GM23338 (cell line): ENCODE measurements around the gene TRABD. TPM values are rescaled to one million over a fixed set of nuclear protein-coding genes. Genes with fewer than 3 reads are reported as not detected.

Experiments used
- ATAC-seq: fragments of 200-7000 bp; cut with Tn5 transposase; 3 replicates; pipeline ENCODE4 v1.9.1; 2020
- DNase-seq: peaks from one replicate; pipeline ENCODE4 v3.0.0-alpha.2; 2015; ENCODE audit warnings: low spot score
- H2AFZ ChIP-seq: fragments of 200-600 bp; sonication (generic); 2 replicates; pipeline ENCODE4 v1.8.0; 2016; ENCODE audit warnings: antibody characterized with exemption, mild to moderate bottlenecking, moderate library complexity
- H3F3A ChIP-seq: fragments of 200-600 bp; sonication (generic); replicated peaks from 2 replicates; pipeline ENCODE4 v1.8.0; 2017; ENCODE audit warnings: antibody characterized with exemption, mixed run types, low read depth
- H3K27ac ChIP-seq: fragments of 200-600 bp; sonication (generic); 2 replicates; pipeline ENCODE4 v1.6.1; 2016; ENCODE audit warnings: low read depth
- H3K27me3 ChIP-seq: fragments of 200-600 bp; sonication (generic); 2 replicates; pipeline ENCODE4 v1.8.0; 2016; ENCODE audit warnings: mild to moderate bottlenecking, mixed run types, moderate library complexity; ENCODE audit not compliant: insufficient read depth
- H3K36me3 ChIP-seq: fragments of 200-600 bp; sonication (generic); 2 replicates; pipeline ENCODE4 v1.8.0; 2016; ENCODE audit warnings: mild to moderate bottlenecking; ENCODE audit not compliant: insufficient read depth
- H3K4me1 ChIP-seq: fragments of 200-600 bp; sonication (generic); 2 replicates; pipeline ENCODE4 v1.8.0; 2016; ENCODE audit warnings: mild to moderate bottlenecking, moderate library complexity; ENCODE audit not compliant: insufficient read depth
- H3K4me2 ChIP-seq: fragments of 200-600 bp; sonication (generic); 2 replicates; pipeline ENCODE4 v1.7.1; 2017; ENCODE audit warnings: mixed run types
- H3K4me3 ChIP-seq: fragments of 200-600 bp; sonication (generic); 2 replicates; pipeline ENCODE4 v1.6.1; 2016; ENCODE audit warnings: mixed run types
- H3K79me2 ChIP-seq: fragments of 200-600 bp; sonication (generic); replicated peaks from 2 replicates; pipeline ENCODE4 v1.8.0; 2017; ENCODE audit warnings: mild to moderate bottlenecking; ENCODE audit not compliant: insufficient read depth
- H3K9me2 ChIP-seq: fragments of 200-600 bp; sonication (generic); 2 replicates; pipeline ENCODE4 v1.8.0; 2017; ENCODE audit not compliant: insufficient read depth
- H4K20me1 ChIP-seq: fragments of 200-600 bp; sonication (generic); replicated peaks from 2 replicates; pipeline ENCODE4 v1.8.0; 2017; ENCODE audit warnings: mild to moderate bottlenecking; ENCODE audit not compliant: insufficient read depth
- H3K27ac Mint-ChIP-seq: 2 replicates; pipeline ENCODE4 v1.8.0; 2020; ENCODE audit warnings: inconsistent platforms, mild to moderate bottlenecking, moderate library complexity, mixed read lengths
- H3K27me3 Mint-ChIP-seq: 3 replicates; pipeline ENCODE4 v1.8.0; 2022; ENCODE audit warnings: low read depth, mild to moderate bottlenecking, moderate library complexity, mixed read lengths, inconsistent platforms; ENCODE audit not compliant: insufficient read depth, poor library complexity
- H3K36me3 Mint-ChIP-seq: 3 replicates; pipeline ENCODE4 v1.8.0; 2021; ENCODE audit warnings: low read depth, mild to moderate bottlenecking, inconsistent platforms, moderate library complexity, mixed read lengths
- H3K4me1 Mint-ChIP-seq: 3 replicates; pipeline ENCODE4 v1.8.0; 2020; ENCODE audit warnings: mild to moderate bottlenecking, inconsistent platforms, mixed read lengths
- H3K4me3 Mint-ChIP-seq: 3 replicates; pipeline ENCODE4 v1.8.0; 2021; ENCODE audit warnings: moderate library complexity, mild to moderate bottlenecking, inconsistent platforms, mixed read lengths
- H3K9me3 Mint-ChIP-seq: 3 replicates; pipeline ENCODE4 v1.8.0; 2020; ENCODE audit warnings: moderate library complexity, mild to moderate bottlenecking, inconsistent platforms, mixed read lengths
- CREB1 ChIP-seq: fragments of 250-450 bp; sonication (Bioruptor Pico); IDR thresholded peaks from 2 replicates; pipeline ENCODE4 v1.5.0; 2020; ENCODE audit warnings: low read depth, mild to moderate bottlenecking, moderate library complexity
- EZH2 ChIP-seq: fragments of 200-600 bp; sonication (generic); IDR thresholded peaks from one replicate; pipeline ENCODE4 v1.8.0; 2017; ENCODE audit warnings: antibody characterized with exemption, mild to moderate bottlenecking, low read depth; ENCODE audit not compliant: unreplicated experiment
- EZH2phosphoT487 ChIP-seq: fragments of 200-600 bp; sonication (generic); IDR thresholded peaks from one replicate; pipeline ENCODE4 v1.8.1; 2018; ENCODE audit warnings: antibody characterized with exemption; ENCODE audit not compliant: unreplicated experiment
- NANOG ChIP-seq: IDR thresholded peaks from 2 replicates; pipeline ENCODE4 v1.6.1; 2016; ENCODE audit warnings: antibody characterized with exemption, borderline replicate concordance
- POLR2AphosphoS5 ChIP-seq: IDR thresholded peaks from 2 replicates; pipeline ENCODE4 v1.6.1; 2016; ENCODE audit warnings: antibody characterized with exemption, low read depth
- STAT1 ChIP-seq: IDR thresholded peaks from one replicate; pipeline ENCODE4 v1.6.1; 2016; ENCODE audit warnings: antibody characterized with exemption; ENCODE audit not compliant: unreplicated experiment
- ZNF114 ChIP-seq: fragments of 250-450 bp; sonication (Bioruptor Pico); IDR thresholded peaks from 2 replicates; pipeline ENCODE4 v1.5.0; 2020; ENCODE audit warnings: mild to moderate bottlenecking, moderate library complexity
- ZNF331 ChIP-seq: fragments of 250-450 bp; sonication (Bioruptor Pico); IDR thresholded peaks from 2 replicates; pipeline ENCODE4 v1.5.0; 2020; ENCODE audit warnings: low read depth, mild to moderate bottlenecking, moderate library complexity
- polyA plus RNA-seq: library from polyadenylated mRNA; unstranded; fragments of >200 nt; fragmentation: Nextera tagmentation; extraction: Ambion mirVana; gene quantifications from 2 replicates; pipeline ENCODE4 v1.2.1, GENCODE V29; 2016
- total RNA-seq: library from RNA; depleted of rRNA; stranded (reverse); fragments of >200 nt; shearing (Covaris generic); gene quantifications from 2 replicates; pipeline ENCODE4 v1.2.3, GENCODE V29; 2014
- TF ChIP-seq, protein P1 (sequence below): fragments of 250-450 bp; sonication (Bioruptor Pico); IDR thresholded peaks from 2 replicates; pipeline ENCODE4 v1.5.0; 2020; ENCODE audit warnings: mild to moderate bottlenecking, moderate library complexity
- TF ChIP-seq, protein P2 (sequence below), 2 experiments: fragments of 200-600 bp in 1 of 2; sonication (generic) in 1 of 2; conservative IDR thresholded peaks; 2 replicates each; pipeline versions ENCODE4 v1.5.1 to v1.6.1; 2016 to 2017; ENCODE audit warnings: antibody characterized with exemption in 2 of 2, low read depth in 2 of 2, mild to moderate bottlenecking in 2 of 2, moderate library complexity in 1 of 2
- TF ChIP-seq, protein P3 (sequence below): IDR thresholded peaks from 2 replicates; pipeline ENCODE4 v1.6.1; 2016; ENCODE audit warnings: antibody characterized with exemption

TRABD gene
- total and polyA plus RNA-seq, 2 experiments from 2014 or later: 44.1 to 66.1 TPM

DNA sequence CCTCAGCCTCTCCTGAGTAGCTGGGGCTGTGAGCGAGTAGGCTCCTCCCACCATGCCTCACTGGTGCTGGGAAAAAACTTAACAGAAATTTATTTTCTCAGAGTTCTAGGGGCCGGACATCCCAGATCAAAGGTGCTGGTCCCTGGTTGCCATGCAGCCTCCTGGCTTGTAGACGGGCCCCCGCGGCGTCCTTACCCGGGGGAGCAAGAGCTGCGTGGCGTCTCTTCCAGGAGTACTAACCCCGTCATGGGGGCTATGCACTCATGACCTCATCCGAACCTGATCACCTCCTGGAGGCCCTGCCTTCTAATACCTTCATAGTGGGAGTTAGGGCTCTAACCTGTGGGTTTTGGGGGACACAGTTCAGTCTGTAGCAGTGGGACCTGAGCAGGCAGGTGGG lies 2.6 kb downstream of the TRABD start:
- H3K36me3 ChIP-seq: no peaks in the 10 kb centered on the region
- peaks cover 16% of the 10 kb centered on the region; the same call in 1 of the 2 replicates for H4K20me1 ChIP-seq
- peaks cover 17% of the 10 kb centered on the region for H3K4me1 ChIP-seq
- peaks cover 44% of the 10 kb centered on the region for H3K79me2 ChIP-seq
- Mint-ChIP-seq H3K36me3 (peaks cover 4% of the 10 kb centered on the region; the same call in 1 of the 3 replicates), H3K27me3 (peaks cover 15% of the 10 kb centered on the region), H3K27ac (no peak overlapping the region), H3K4me1 (peaks cover 20% of the 10 kb centered on the region), H3K9me3 (no peaks in the 10 kb centered on the region), H3K4me3 (no peak overlapping the region)
- H3K27me3 ChIP-seq: 0 out of 2 replicates have a peak, but pooled peaks cover 10% of the 10 kb centered on the region
- 0 out of 2 replicates have a peak, but pooled peaks cover 2% of the 10 kb centered on the region for H3F3A ChIP-seq
- H3K9me2 ChIP-seq: no peaks in the 10 kb centered on the region
- H3K27ac ChIP-seq: no peak overlapping the region
- no peak overlapping the region for H3K4me3 ChIP-seq
- ATAC-seq (no peak), DNase-seq (no peak)
- H2AFZ ChIP-seq: no peak overlapping the region
- no peak overlapping the region for H3K4me2 ChIP-seq
- no peak for TF ChIP-seq STAT1
- no peak for TF ChIP-seq EZH2

DNA sequence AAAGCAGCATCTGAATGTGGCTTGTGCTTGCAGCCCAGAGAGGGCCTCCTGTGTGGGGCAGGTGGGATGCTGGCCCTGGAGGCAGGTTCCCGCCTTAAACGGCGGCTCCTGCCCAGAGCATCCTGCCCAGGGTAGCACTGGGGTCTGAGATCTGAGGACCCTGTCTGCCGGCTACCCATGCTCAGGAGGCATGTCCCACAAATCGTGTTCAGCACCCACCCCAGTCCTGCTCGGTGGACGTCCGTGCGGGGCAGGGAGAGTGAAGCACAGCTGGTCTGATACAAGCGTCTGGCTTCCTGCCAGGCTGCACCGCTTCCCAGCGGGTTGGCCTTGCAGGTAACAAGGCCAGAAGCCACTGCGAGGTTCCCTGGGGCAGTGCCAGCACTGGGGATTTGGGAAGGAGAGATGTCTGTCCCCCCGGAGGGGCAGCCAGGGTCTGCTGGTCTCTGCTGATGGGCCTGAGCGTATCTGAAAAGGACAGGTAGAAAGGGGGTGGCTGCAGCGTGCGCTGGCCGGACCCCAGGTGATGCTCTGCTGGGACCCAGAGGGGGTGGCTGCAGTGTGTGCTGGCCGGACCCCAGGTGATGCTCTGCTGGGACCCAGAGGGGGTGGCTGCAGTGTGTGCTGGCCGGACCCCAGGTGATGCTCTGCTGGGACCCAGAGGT lies 3.6 kb downstream of the TRABD start:
- H3K4me2 ChIP-seq: no peak overlapping the region
- peaks cover 15% of the 10 kb centered on the region for H3K27me3 Mint-ChIP-seq
- DNase-seq (no peak), ATAC-seq (no peak)
- no peaks in the 10 kb centered on the region for H3K9me3 Mint-ChIP-seq
- peaks cover 44% of the 10 kb centered on the region for H3K79me2 ChIP-seq
- H3K27me3 ChIP-seq: 0 out of 2 replicates have a peak, but pooled peaks cover 4% of the 10 kb centered on the region
- H4K20me1 ChIP-seq: peaks cover 16% of the 10 kb centered on the region; the same call in 1 of the 2 replicates
- no peak overlapping the region for H2AFZ ChIP-seq
- H3K4me1 ChIP-seq: peaks cover 10% of the 10 kb centered on the region
- H3K27ac Mint-ChIP-seq: no peak overlapping the region
- H3K4me3 Mint-ChIP-seq: no peak overlapping the region
- H3F3A ChIP-seq: 0 out of 2 replicates have a peak, but pooled peaks cover 2% of the 10 kb centered on the region
- peaks cover 4% of the 10 kb centered on the region; the same call in 1 of the 3 replicates for H3K36me3 Mint-ChIP-seq
- peaks cover 17% of the 10 kb centered on the region for H3K4me1 Mint-ChIP-seq
- no peaks in the 10 kb centered on the region for H3K36me3 ChIP-seq
- H3K4me3 ChIP-seq: no peak overlapping the region
- no peak overlapping the region for H3K27ac ChIP-seq
- no peaks in the 10 kb centered on the region for H3K9me2 ChIP-seq
- TF ChIP-seq EZH2 (no peak), ZNF114 (no peak), NANOG (no peak), POLR2AphosphoS5 (no peak), EZH2phosphoT487 (no peak), ZNF331 (CRISPR knock-in tag) (no peak), CREB1 (CRISPR knock-in tag) (no peak)
- TF ChIP-seq, protein P1, sequence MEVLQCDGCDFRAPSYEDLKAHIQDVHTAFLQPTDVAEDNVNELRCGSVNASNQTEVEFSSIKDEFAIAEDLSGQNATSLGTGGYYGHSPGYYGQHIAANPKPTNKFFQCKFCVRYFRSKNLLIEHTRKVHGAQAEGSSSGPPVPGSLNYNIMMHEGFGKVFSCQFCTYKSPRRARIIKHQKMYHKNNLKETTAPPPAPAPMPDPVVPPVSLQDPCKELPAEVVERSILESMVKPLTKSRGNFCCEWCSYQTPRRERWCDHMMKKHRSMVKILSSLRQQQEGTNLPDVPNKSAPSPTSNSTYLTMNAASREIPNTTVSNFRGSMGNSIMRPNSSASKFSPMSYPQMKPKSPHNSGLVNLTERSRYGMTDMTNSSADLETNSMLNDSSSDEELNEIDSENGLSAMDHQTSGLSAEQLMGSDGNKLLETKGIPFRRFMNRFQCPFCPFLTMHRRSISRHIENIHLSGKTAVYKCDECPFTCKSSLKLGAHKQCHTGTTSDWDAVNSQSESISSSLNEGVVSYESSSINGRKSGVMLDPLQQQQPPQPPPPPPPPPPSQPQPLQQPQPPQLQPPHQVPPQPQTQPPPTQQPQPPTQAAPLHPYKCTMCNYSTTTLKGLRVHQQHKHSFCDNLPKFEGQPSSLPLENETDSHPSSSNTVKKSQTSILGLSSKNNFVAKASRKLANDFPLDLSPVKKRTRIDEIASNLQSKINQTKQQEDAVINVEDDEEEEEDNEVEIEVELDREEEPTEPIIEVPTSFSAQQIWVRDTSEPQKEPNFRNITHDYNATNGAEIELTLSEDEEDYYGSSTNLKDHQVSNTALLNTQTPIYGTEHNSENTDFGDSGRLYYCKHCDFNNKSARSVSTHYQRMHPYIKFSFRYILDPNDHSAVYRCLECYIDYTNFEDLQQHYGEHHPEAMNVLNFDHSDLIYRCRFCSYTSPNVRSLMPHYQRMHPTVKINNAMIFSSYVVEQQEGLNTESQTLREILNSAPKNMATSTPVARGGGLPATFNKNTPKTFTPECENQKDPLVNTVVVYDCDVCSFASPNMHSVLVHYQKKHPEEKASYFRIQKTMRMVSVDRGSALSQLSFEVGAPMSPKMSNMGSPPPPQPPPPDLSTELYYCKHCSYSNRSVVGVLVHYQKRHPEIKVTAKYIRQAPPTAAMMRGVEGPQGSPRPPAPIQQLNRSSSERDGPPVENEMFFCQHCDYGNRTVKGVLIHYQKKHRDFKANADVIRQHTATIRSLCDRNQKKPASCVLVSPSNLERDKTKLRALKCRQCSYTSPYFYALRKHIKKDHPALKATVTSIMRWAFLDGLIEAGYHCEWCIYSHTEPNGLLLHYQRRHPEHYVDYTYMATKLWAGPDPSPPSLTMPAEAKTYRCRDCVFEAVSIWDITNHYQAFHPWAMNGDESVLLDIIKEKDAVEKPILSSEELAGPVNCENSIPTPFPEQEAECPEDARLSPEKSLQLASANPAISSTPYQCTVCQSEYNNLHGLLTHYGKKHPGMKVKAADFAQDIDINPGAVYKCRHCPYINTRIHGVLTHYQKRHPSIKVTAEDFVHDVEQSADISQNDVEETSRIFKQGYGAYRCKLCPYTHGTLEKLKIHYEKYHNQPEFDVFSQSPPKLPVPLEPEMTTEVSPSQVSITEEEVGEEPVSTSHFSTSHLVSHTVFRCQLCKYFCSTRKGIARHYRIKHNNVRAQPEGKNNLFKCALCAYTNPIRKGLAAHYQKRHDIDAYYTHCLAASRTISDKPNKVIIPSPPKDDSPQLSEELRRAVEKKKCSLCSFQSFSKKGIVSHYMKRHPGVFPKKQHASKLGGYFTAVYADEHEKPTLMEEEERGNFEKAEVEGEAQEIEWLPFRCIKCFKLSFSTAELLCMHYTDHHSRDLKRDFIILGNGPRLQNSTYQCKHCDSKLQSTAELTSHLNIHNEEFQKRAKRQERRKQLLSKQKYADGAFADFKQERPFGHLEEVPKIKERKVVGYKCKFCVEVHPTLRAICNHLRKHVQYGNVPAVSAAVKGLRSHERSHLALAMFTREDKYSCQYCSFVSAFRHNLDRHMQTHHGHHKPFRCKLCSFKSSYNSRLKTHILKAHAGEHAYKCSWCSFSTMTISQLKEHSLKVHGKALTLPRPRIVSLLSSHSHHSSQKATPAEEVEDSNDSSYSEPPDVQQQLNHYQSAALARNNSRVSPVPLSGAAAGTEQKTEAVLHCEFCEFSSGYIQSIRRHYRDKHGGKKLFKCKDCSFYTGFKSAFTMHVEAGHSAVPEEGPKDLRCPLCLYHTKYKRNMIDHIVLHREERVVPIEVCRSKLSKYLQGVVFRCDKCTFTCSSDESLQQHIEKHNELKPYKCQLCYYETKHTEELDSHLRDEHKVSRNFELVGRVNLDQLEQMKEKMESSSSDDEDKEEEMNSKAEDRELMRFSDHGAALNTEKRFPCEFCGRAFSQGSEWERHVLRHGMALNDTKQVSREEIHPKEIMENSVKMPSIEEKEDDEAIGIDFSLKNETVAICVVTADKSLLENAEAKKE (CRISPR knock-in tag): no peak
- TF ChIP-seq, protein P2, sequence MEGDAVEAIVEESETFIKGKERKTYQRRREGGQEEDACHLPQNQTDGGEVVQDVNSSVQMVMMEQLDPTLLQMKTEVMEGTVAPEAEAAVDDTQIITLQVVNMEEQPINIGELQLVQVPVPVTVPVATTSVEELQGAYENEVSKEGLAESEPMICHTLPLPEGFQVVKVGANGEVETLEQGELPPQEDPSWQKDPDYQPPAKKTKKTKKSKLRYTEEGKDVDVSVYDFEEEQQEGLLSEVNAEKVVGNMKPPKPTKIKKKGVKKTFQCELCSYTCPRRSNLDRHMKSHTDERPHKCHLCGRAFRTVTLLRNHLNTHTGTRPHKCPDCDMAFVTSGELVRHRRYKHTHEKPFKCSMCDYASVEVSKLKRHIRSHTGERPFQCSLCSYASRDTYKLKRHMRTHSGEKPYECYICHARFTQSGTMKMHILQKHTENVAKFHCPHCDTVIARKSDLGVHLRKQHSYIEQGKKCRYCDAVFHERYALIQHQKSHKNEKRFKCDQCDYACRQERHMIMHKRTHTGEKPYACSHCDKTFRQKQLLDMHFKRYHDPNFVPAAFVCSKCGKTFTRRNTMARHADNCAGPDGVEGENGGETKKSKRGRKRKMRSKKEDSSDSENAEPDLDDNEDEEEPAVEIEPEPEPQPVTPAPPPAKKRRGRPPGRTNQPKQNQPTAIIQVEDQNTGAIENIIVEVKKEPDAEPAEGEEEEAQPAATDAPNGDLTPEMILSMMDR (conservative IDR thresholded peaks at IDR 0.05; ENCODE audit: low read depth in 2 of 2): no peak
- TF ChIP-seq, protein P3, sequence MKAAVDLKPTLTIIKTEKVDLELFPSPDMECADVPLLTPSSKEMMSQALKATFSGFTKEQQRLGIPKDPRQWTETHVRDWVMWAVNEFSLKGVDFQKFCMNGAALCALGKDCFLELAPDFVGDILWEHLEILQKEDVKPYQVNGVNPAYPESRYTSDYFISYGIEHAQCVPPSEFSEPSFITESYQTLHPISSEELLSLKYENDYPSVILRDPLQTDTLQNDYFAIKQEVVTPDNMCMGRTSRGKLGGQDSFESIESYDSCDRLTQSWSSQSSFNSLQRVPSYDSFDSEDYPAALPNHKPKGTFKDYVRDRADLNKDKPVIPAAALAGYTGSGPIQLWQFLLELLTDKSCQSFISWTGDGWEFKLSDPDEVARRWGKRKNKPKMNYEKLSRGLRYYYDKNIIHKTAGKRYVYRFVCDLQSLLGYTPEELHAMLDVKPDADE: no peak
